Omental fat pad (tissue), 4 donors: Measurements from ENCODE around the gene ANKRD40CL. TPM values are rescaled to one million over a fixed set of nuclear protein-coding genes. Genes with fewer than 3 reads are reported as not detected.
"Not testable (repeated sequence)": the region's sequence is repeated elsewhere in the genome, so short reads cannot be mapped to it uniquely, and the experiment has no call there.

Source experiments
- ATAC-seq: fragments of 150-250 bp; one replicate; pipeline ENCODE4 v1.9.1; 2016; ENCODE audit warnings: mild to moderate bottlenecking, moderate library complexity; ENCODE audit not compliant: low FRiP score
- DNase-seq: peaks from one replicate; pipeline ENCODE4 v3.0.0-alpha.2; 2019; ENCODE audit warnings: low spot score
- total RNA-seq, 4 donors: library from RNA; depleted of rRNA; stranded (reverse); fragments of >200 nt; gene quantifications; one replicate each; pipeline ENCODE4 v1.1.0, GENCODE V29; 2016
- TF ChIP-seq, protein P1 (sequence below), 3 donors: fragments of 450-650 bp; IDR thresholded peaks; one replicate each; pipeline ENCODE4 v1.5.1; 2016 to 2017; ENCODE audit warnings: antibody characterized with exemption in 3 of 3, mild to moderate bottlenecking in 3 of 3, moderate library complexity in 2 of 3

Gene ANKRD40CL
- total RNA-seq, 4 donors from 2014 or later: not detected

DNA sequence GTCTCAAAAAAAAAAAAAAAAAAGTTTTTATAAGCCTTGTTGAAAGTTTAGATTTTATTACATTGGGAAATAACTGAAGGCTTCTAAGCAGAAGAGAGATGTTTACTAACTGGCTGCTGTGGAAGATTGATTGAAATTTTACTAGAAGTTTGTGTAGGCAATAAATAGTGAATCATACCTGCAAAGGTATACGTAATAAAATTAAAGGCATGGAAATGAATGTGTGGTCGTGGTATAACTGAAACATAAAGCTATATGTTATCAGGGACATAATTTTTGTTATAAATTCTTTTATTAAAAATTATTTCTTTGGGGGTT, 39.2 kb downstream of the ANKRD40CL start:
- TF ChIP-seq, protein P1, sequence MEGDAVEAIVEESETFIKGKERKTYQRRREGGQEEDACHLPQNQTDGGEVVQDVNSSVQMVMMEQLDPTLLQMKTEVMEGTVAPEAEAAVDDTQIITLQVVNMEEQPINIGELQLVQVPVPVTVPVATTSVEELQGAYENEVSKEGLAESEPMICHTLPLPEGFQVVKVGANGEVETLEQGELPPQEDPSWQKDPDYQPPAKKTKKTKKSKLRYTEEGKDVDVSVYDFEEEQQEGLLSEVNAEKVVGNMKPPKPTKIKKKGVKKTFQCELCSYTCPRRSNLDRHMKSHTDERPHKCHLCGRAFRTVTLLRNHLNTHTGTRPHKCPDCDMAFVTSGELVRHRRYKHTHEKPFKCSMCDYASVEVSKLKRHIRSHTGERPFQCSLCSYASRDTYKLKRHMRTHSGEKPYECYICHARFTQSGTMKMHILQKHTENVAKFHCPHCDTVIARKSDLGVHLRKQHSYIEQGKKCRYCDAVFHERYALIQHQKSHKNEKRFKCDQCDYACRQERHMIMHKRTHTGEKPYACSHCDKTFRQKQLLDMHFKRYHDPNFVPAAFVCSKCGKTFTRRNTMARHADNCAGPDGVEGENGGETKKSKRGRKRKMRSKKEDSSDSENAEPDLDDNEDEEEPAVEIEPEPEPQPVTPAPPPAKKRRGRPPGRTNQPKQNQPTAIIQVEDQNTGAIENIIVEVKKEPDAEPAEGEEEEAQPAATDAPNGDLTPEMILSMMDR (IDR thresholded peaks at IDR 0.05): no peak
- no peak for DNase-seq
- no peak for ATAC-seq

DNA sequence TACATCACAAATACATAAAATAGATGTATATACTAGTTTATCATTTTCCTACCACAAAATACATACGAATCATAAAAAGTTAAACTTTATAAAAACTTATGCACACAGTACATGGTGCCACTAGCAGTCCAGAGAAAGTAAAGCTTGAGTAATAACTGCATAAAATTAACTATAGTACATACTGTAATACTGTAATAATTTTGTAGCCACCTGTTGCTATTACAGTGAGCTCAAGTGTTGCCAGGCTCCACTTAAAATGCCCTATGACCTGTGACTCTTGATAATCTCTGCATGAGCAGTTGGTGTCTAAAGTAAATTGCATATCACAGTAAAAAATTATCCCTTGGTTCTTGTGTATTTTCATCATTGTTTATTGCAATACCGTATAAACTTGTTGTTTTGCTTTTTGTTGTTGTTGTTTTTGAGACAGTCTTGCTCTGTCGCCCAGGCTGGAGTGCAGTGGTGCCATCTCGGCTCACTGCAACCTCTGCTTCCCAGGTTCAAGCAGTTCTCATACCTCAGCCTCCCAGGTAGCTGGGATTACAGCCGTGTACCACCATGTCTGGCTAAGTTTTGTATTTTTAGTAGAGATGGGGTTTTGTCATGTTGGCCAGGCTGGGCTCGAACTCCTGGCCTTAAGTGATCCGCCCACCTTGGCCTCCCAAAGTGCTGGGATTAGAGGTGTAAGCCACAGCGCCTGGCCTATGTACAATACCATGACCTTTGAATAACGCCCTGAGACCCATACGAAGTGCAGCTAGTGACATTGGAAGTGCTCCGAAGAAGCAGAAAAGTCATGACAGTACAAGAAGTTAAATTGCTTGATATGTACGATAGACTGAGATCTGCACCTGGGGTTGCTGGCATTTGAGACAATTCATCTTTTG, 41.3 kb downstream of the ANKRD40CL start:
- TF ChIP-seq, protein P1 (IDR thresholded peaks at IDR 0.05): no peak
- ATAC-seq (no peak), DNase-seq (no peak)

- not testable (repeated sequence) for ATAC-seq, DNase-seq
Observed at GRCh38 chr17:50724622-50725021, 42.7 kb downstream of the ANKRD40CL start.

GRCh38 chr17:50722746-50723145, 44.6 kb downstream of the ANKRD40CL start:
- TF ChIP-seq, protein P1 (IDR thresholded peaks at IDR 0.05): no peak

DNA sequence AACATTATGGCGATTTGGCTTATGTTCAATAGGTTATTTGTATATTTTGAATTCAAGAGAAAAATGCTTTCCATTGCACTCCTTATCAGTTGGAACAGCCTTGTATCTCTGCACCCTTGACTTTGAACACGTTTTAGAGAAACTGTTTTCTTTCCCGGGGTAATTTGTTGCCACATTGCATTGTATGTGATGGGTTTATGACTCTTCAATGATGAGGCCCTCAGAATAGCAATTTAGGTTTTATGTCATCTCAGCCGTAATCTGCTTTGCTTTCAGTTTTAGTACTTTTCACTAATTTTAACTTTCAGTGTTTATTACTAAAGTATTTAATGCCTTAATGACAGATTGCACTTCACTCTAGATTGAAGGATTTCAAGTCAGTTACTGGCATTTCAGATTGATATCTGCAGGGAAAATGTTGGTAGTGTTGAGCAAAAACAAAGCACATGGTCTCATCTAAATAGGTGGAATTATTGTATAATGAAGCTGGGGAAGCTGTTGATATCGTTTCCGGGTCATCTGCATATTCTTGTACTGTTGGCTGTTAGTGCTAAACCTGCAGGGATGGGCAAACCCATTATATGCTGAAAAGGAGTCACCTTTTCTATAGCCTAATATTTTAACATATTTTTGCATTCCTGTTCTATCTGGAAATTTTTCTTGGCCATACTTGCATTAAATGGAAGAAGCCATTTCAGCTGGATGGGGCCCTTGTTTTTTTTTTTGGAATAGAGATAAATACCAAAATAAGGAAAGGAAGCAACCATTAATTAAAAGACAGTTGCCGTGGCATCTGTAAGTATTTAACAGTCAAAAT, 45.9 kb downstream of the ANKRD40CL start:
- ATAC-seq (no peak), DNase-seq (no peak)
- TF ChIP-seq, protein P1 (IDR thresholded peaks at IDR 0.05): no peak

More at GRCh38 chr17:50722746-50723145, 44.6 kb downstream of the ANKRD40CL start:
- DNase-seq (no peak), ATAC-seq (no peak)

GRCh38 chr17:50719924-50720794, 47.2 kb downstream of the ANKRD40CL start:
- no peak for ATAC-seq

More at GRCh38 chr17:50719924-50720794, 47.2 kb downstream of the ANKRD40CL start:
- no peak for DNase-seq
- TF ChIP-seq, protein P1 (IDR thresholded peaks at IDR 0.05): no peak
